ENCODE data around the gene RAB4A. TPM values are rescaled to one million over a fixed set of nuclear protein-coding genes. Genes with fewer than 3 reads are reported as not detected.
A peak's percentile ranks its signal among the peaks of the same experiment; 100 is the strongest.

RAB4A gene
- total and polyA plus RNA-seq, 9 of the 15 experiments (the other 6 are each of a cell fraction or from before 2014, with no cell fraction given) = 8.3 to 61.0 (median 26.7) TPM

GRCh38 chr1:229270547-229271447 lies at the start of gene RAB4A (continued):
- TF ChIP-seq ATF3 (IDR thresholded peaks at IDR 0.05) (no peak), ATF3 (CRISPR knock-in tag; conservative IDR thresholded peaks at IDR 0.05) (peak; percentile 69; the same call in 1 of the 2 replicates), POLR2H (tag; IDR thresholded peaks at IDR 0.05; ENCODE audit: low read depth) (0 out of 2 replicates have a peak, but pooled peaks have one; percentile 46), NFE2L1 (tag; IDR thresholded peaks at IDR 0.05; ENCODE audit: borderline replicate concordance, low read depth) (no peak), NFATC3 (IDR thresholded peaks at IDR 0.05) (no peak), KAT2B (IDR thresholded peaks at IDR 0.05; ENCODE audit: low read depth, low read length) (no peak), RREB1 (CRISPR knock-in tag; IDR thresholded peaks at IDR 0.05) (peak; percentile 61; the same call in 1 of the 2 replicates), MLLT1 (IDR thresholded peaks at IDR 0.05) (peak in 1 of 2 experiments; percentile 14; a peak in 1 of 4 replicates), PHB2 (IDR thresholded peaks at IDR 0.05; ENCODE audit: low read depth) (no peak), PHF21A (IDR thresholded peaks at IDR 0.05; ENCODE audit: borderline replicate concordance, low read depth) (0 out of 2 replicates have a peak, but pooled peaks have one; percentile 27), ATF7 (IDR thresholded peaks at IDR 0.05) (peak; percentile 76), RAD21 (CRISPR knock-in tag; conservative IDR thresholded peaks at IDR 0.05 in 1 of 2, IDR thresholded peaks at IDR 0.05 in 1 of 2) (0 out of 4 replicates have a peak, but pooled peaks of 1 of the 2 experiments have one; percentile 5), ZNF280B (CRISPR knock-in tag; IDR thresholded peaks at IDR 0.05) (no peak), MYBL2 (IDR thresholded peaks at IDR 0.05; ENCODE audit: low read depth) (no peak), MYBL2 (CRISPR knock-in tag; IDR thresholded peaks at IDR 0.05; ENCODE audit: borderline replicate concordance) (no peak)
